ENCODE results near the gene MDM2. TPM values are rescaled to one million over a fixed set of nuclear protein-coding genes. Genes with fewer than 3 reads are reported as not detected.

MDM2 gene
- total and polyA plus RNA-seq, 2 of the 8 experiments (the other 6 are each of a cell fraction or from before 2014, with no cell fraction given), result 15.1 to 115 TPM

DNA sequence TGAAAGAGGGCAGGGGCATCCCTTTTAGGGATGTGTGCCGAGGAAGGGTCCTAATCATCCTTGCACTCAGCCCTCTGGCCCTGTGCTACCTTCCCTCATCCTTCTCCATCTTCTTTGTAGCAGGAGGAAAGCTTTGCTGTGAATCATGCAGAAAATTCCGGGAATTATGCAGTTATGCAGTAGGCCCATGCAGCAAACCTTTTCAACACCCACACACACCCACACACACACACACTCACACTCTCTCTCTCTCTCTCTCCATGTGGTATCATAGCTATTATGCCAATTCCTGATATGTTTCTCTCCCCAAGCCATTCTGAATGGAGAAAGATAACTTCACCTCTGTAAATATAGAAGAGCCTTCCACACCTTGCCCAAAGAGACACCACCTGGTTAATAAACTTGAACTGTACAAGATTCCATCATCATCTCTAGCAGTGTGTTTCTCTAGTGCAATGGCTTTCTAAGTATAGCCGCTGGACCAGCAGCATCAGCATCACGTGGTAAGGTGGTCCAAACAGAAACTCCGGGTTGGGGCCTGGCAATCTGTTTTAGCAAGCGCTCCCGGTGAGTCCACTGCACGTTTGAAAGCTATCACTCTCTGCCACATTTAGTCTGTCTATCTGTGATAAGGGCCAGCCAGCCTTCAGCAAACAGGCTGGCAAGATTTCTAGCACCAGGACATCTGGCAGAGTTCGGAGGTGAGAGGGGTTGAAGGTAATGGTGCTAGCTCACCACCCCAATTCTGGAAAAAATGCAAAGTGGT is 57.6 kb downstream of the MDM2 start (continued):
- no peak for TF ChIP-seq NRF1 (IDR thresholded peaks at IDR 0.05; ENCODE audit: low read depth, low read length)

Data from H1 (cell line).